Upper lobe of left lung (tissue), 4 donors: ENCODE data around the gene CD46.

Source experiments
- CTCF ChIP-seq, 6 experiments: fragments of 450-650 bp in 4 of 6; fragments of 200-600 bp in 2 of 6; sonication (generic) in 2 of 6; IDR thresholded peaks; one replicate each; pipeline ENCODE4 v1.5.1; 2016 to 2019; ENCODE audit warnings: antibody characterized with exemption in 6 of 6
- EP300 ChIP-seq, 4 donors: sonication (generic); formaldehyde crosslinking; IDR thresholded peaks; one replicate each; pipeline ENCODE4 v1.5.1; 2017; ENCODE audit warnings: antibody characterized with exemption in 4 of 4, control low read depth in 2 of 4
- POLR2A ChIP-seq, 4 donors: fragments of 450-650 bp; IDR thresholded peaks; one replicate each; pipeline ENCODE4 v1.5.1; 2016 to 2017; ENCODE audit warnings: antibody characterized with exemption in 4 of 4, mild to moderate bottlenecking in 2 of 4
- POLR2AphosphoS5 ChIP-seq, 2 donors: sonication (generic); formaldehyde crosslinking; IDR thresholded peaks; one replicate each; pipeline ENCODE4 v1.5.1; 2017; ENCODE audit warnings: antibody characterized with exemption in 2 of 2

- TF ChIP-seq CTCF (IDR thresholded peaks at IDR 0.05) (no peak), POLR2A (IDR thresholded peaks at IDR 0.05) (no peak), POLR2AphosphoS5 (IDR thresholded peaks at IDR 0.05) (no peak), EP300 (IDR thresholded peaks at IDR 0.05) (no peak)
These were observed 82.3 kb downstream of the CD46 start for GRCh38 chr1:207833956-207834660.
